ENCODE measurements around the gene HOXB2. TPM values are rescaled to one million over a fixed set of nuclear protein-coding genes. Genes with fewer than 3 reads are reported as not detected.

Gene HOXB2
- total RNA-seq, 1 experiment from 2014 or later = 0.31 TPM

DNA sequence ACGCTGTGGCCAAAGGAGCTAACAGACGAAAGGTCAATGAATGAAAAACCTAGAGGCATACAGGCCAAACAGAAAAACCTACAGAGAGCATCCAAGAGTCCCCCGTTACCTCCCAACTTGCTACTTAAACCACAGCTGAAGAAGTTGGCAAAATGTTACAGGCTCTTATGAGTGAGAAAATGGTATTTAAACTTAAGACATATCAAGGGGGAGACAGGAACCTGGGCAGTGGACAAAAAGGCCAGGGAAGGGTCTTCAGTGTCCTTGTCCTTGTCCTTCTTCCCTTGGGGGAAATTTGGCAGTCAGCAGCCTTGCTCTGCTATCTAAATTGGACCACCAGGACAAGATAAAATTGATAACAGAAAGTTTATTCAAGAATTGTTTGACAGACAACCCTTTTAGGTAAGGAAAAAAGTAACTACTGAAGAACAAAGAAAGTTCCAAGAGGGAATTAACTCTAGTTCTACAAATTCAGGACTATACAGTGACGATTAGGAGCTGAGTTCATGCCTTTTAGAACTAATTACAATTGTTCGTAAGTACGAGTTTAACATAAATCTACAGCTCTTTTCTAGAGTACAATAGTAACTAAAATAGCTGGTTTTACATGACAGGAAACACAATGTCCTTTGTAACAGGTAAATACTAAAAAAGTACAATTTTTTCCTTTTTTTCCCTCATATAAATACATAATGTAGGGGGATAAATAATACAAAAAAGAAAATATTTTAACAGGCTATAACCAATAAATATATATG, 3.8 kb upstream of the HOXB2 start:
- BruUV-seq (replicated peaks) = no TSS peak
- no peak overlapping the region for H2AFZ ChIP-seq
- TF ChIP-seq EZH2 (IDR thresholded peaks at IDR 0.05; ENCODE audit: low read depth) = no peak
- TF ChIP-seq, protein P1, sequence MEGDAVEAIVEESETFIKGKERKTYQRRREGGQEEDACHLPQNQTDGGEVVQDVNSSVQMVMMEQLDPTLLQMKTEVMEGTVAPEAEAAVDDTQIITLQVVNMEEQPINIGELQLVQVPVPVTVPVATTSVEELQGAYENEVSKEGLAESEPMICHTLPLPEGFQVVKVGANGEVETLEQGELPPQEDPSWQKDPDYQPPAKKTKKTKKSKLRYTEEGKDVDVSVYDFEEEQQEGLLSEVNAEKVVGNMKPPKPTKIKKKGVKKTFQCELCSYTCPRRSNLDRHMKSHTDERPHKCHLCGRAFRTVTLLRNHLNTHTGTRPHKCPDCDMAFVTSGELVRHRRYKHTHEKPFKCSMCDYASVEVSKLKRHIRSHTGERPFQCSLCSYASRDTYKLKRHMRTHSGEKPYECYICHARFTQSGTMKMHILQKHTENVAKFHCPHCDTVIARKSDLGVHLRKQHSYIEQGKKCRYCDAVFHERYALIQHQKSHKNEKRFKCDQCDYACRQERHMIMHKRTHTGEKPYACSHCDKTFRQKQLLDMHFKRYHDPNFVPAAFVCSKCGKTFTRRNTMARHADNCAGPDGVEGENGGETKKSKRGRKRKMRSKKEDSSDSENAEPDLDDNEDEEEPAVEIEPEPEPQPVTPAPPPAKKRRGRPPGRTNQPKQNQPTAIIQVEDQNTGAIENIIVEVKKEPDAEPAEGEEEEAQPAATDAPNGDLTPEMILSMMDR (conservative IDR thresholded peaks at IDR 0.05) = no peak
- ChIA-PET CTCF (no interaction called here), POLR2A (ENCODE audit: unreplicated experiment) (no interaction called here)
- no peaks in the 10 kb centered on the region for H3K36me3 ChIP-seq (ENCODE audit: low read depth)
- H3K9me2 ChIP-seq (ENCODE audit: insufficient read depth) = no peaks in the 10 kb centered on the region
- no peaks in the 10 kb centered on the region for H3K27me3 ChIP-seq (ENCODE audit: insufficient read depth, low read depth)
- no peak for DNase-seq
- H3K9me3 ChIP-seq (ENCODE audit: insufficient read depth, low read depth) = no peaks in the 10 kb centered on the region
- H3K4me1 ChIP-seq (replicated peaks; ENCODE audit: insufficient read depth) = no peaks in the 10 kb centered on the region
- intact Hi-C loops (cut with micrococcal nuclease; ENCODE audit: unreplicated experiment) = no loop called here
- H3F3A ChIP-seq (ENCODE audit: insufficient read depth, low read depth) = peaks cover 7% of the 10 kb centered on the region; the same call in 1 of the 2 replicates
- no peaks in the 10 kb centered on the region for H4K20me1 ChIP-seq (ENCODE audit: insufficient read depth)
- no peak overlapping the region for H3K4me3 ChIP-seq
- no peak overlapping the region for H3K27ac ChIP-seq
- no peak overlapping the region for H3K4me2 ChIP-seq
- H3K79me2 ChIP-seq (ENCODE audit: low read depth) = no peaks in the 10 kb centered on the region

DNA sequence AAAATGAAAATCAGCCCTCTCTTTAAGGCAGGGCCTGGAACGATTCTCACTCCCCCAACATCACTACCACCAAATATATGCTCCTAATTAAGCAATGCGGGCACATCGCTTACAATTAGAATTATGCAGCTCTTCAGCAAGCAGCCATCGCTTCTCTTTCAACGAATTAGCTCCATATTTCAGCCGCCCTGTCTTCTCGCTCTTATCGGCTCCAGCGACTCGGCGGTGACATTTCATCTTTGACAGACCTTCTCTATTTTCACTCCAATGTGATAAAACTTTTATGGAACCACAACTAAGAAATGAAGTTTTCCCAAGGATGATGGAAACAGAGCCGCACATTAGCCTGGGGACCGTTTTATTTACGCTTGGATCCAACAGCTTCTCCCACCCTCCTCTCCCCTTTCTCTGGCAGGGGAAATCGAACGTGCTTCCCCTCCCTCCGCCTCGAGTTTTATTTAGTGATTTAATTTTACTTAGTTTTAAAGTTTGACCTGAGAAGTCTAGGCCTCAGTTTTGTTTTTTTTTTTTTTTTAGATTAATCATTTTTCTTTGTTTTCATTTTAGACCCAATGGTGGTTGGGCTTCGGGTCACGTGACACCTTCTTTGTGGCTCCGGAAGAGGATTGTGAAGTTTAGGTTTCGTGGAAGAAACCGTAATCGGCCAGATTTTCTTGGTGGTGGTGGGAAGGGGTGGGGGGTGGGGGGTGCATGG, 3.1 kb upstream of the HOXB2 start:
- intact Hi-C loops (cut with micrococcal nuclease; ENCODE audit: unreplicated experiment) = no loop called here
- Histone ChIP-seq H3K9me3 (ENCODE audit: insufficient read depth, low read depth) (no peaks in the 10 kb centered on the region), H2AFZ (no peak overlapping the region), H3K27me3 (ENCODE audit: insufficient read depth, low read depth) (no peaks in the 10 kb centered on the region), H3K9me2 (ENCODE audit: insufficient read depth) (no peaks in the 10 kb centered on the region), H3K4me1 (replicated peaks; ENCODE audit: insufficient read depth) (no peaks in the 10 kb centered on the region), H3K4me2 (no peak overlapping the region), H3K36me3 (ENCODE audit: low read depth) (no peaks in the 10 kb centered on the region), H3K4me3 (no peak overlapping the region), H3F3A (ENCODE audit: insufficient read depth, low read depth) (peaks cover 7% of the 10 kb centered on the region; the same call in 1 of the 2 replicates), H4K20me1 (ENCODE audit: insufficient read depth) (no peaks in the 10 kb centered on the region), H3K79me2 (ENCODE audit: low read depth) (no peaks in the 10 kb centered on the region), H3K27ac (no peak overlapping the region)
- ChIA-PET POLR2A (ENCODE audit: unreplicated experiment) (no interaction called here), CTCF (interaction anchor here (0.5 to 0.6 kb wide), 2 partner anchors 13 to 88 kb away, joined by 3 to 5 read pairs; no protein-coding TSS in a partner anchor)
- DNase-seq = no peak
- BruUV-seq (replicated peaks) = no TSS peak
- TF ChIP-seq EZH2 (IDR thresholded peaks at IDR 0.05; ENCODE audit: low read depth) = no peak
- TF ChIP-seq, protein P1 (conservative IDR thresholded peaks at IDR 0.05) = no peak

DNA sequence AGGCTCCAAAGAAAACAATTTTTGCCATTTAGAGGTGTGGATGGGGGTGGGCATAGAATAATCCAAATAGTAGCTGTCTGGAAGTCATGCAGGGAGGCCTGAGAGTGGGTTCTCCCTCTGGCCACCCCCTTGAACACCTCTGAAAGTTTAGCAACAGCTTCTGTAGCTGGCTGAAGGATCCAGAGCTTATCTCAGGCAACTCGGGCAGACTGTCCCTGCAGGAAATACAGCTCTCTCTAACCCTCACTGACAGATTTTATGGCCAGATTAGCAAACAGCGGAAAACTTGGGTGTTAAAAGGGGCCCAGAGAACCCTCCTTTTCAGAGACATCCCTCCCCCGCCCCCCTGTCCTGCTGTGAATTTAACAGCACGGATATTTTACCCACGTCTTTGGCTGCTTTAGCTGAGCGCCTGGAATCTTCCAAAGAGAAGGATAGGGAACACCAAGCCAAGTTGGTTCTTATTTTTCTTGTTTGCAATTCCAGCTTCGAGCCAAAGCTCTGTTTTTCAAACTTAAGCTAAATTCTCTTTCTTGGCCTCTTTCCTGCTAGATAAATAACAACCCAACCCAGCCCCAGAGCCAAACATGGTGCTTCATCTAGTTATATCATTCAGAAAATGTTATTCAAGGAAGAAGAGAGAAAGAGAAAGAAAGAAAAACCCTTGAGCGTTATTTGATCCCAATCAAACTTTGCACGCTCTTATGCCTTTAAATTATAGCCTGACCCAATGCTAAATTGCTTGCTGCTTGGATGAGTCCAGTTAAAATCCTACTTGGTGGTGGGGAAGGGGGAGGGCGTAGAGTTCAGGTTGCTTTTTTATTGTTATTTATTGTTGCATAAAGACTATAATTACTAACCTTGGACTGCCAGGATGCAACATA, 2.3 kb upstream of the HOXB2 start:
- no peaks in the 10 kb centered on the region for H3K36me3 ChIP-seq (ENCODE audit: low read depth)
- POLR2A ChIA-PET (ENCODE audit: unreplicated experiment) = interaction anchor here (0.6 kb wide), 1 partner anchor 267 kb away, joined by 13 read pairs; no protein-coding TSS in a partner anchor
- no peak for DNase-seq
- H3K27me3 ChIP-seq (ENCODE audit: insufficient read depth, low read depth) = no peaks in the 10 kb centered on the region
- H3F3A ChIP-seq (ENCODE audit: insufficient read depth, low read depth) = peaks cover 7% of the 10 kb centered on the region; the same call in 1 of the 2 replicates
- H3K4me3 ChIP-seq = no peak overlapping the region
- no peak for TF ChIP-seq EZH2 (IDR thresholded peaks at IDR 0.05; ENCODE audit: low read depth)
- TF ChIP-seq, protein P1 (conservative IDR thresholded peaks at IDR 0.05) = no peak
- no peak overlapping the region for H3K4me2 ChIP-seq
- intact Hi-C loops (cut with micrococcal nuclease; ENCODE audit: unreplicated experiment) = no loop called here
- no peaks in the 10 kb centered on the region for H4K20me1 ChIP-seq (ENCODE audit: insufficient read depth)
- H3K4me1 ChIP-seq (replicated peaks; ENCODE audit: insufficient read depth) = no peaks in the 10 kb centered on the region
- no peak overlapping the region for H3K27ac ChIP-seq
- no peaks in the 10 kb centered on the region for H3K9me3 ChIP-seq (ENCODE audit: insufficient read depth, low read depth)
- H2AFZ ChIP-seq = no peak overlapping the region
- no peaks in the 10 kb centered on the region for H3K9me2 ChIP-seq (ENCODE audit: insufficient read depth)
- CTCF ChIA-PET = interaction anchor here (0.5 to 0.6 kb wide), 2 partner anchors 14 to 89 kb away, joined by 3 to 5 read pairs; no protein-coding TSS in a partner anchor
- no TSS peak for BruUV-seq (replicated peaks)
- H3K79me2 ChIP-seq (ENCODE audit: low read depth) = no peaks in the 10 kb centered on the region
